Measurements from ENCODE around the gene MPP3. TPM values are rescaled to one million over a fixed set of nuclear protein-coding genes. Genes with fewer than 3 reads are reported as not detected.

MPP3 gene
- total and polyA plus RNA-seq, 9 of the 15 experiments (the other 6 are each of a cell fraction or from before 2014, with no cell fraction given), result 0.41 to 10.4 (median 4.5) TPM

GRCh38 chr17:43778337-43779144, 54.4 kb downstream of the MPP3 start, which contains the start of gene DUSP3 (continued):
- TF ChIP-seq RFX5 (IDR thresholded peaks at IDR 0.05; ENCODE audit: low read depth, low read length) (no peak), BRF1 (IDR thresholded peaks at IDR 0.05; ENCODE audit: borderline replicate concordance, extremely low read depth, insufficient read length) (no peak), SRSF7 (optimal IDR thresholded peaks at IDR 0.05; ENCODE audit: low read depth, low read length) (no peak), MTA3 (IDR thresholded peaks at IDR 0.05; ENCODE audit: borderline replicate concordance) (no peak), HOXB6 (CRISPR knock-in tag; IDR thresholded peaks at IDR 0.05; ENCODE audit: borderline replicate concordance) (no peak), ZNF551 (CRISPR knock-in tag; IDR thresholded peaks at IDR 0.05) (no peak), ZNF277 (CRISPR knock-in tag; IDR thresholded peaks at IDR 0.05; ENCODE audit: borderline replicate concordance) (no peak), ZNF445 (CRISPR knock-in tag; IDR thresholded peaks at IDR 0.05; ENCODE audit: low read depth) (no peak), GMEB1 (CRISPR knock-in tag; IDR thresholded peaks at IDR 0.05) (peak; percentile 60), RAD51 (IDR thresholded peaks at IDR 0.05; ENCODE audit: borderline replicate concordance, low read depth) (peak; percentile 85), ZNF165 (CRISPR knock-in tag; IDR thresholded peaks at IDR 0.05; ENCODE audit: borderline replicate concordance) (no peak), ELF2 (CRISPR knock-in tag; IDR thresholded peaks at IDR 0.05) (no peak), HNRNPLL (IDR thresholded peaks at IDR 0.05; ENCODE audit: low read depth, low read length, poor library complexity, severe bottlenecking) (no peak), POLR2A (conservative IDR thresholded peaks at IDR 0.05) (peak; percentile 80), PYGO2 (tag; IDR thresholded peaks at IDR 0.05) (no peak), SMAD1 (IDR thresholded peaks at IDR 0.05; ENCODE audit: low read depth, low read length, partially characterized antibody) (no peak), DEAF1 (CRISPR knock-in tag; IDR thresholded peaks at IDR 0.05) (no peak), MXI1 (IDR thresholded peaks at IDR 0.05; ENCODE audit: low read depth, low read length) (peak; percentile 70), SMARCA5 (IDR thresholded peaks at IDR 0.05) (no peak), ZNF263 (CRISPR knock-in tag; IDR thresholded peaks at IDR 0.05; ENCODE audit: borderline replicate concordance) (no peak), RBM25 (IDR thresholded peaks at IDR 0.05; ENCODE audit: low read depth, low read length, severe bottlenecking) (peak; percentile 52), ATF6 (CRISPR knock-in tag; IDR thresholded peaks at IDR 0.05) (no peak), TEAD2 (tag; IDR thresholded peaks at IDR 0.05) (0 out of 2 replicates have a peak, but pooled peaks have one; percentile 49)

Measured in K562 (cell line).